ENCODE measurements around the gene GUCY1A2. TPM values are rescaled to one million over a fixed set of nuclear protein-coding genes. Genes with fewer than 3 reads are reported as not detected.

The GUCY1A2 gene
- total and polyA plus RNA-seq, 2 donors (not counting 1 experiment from before 2014, with no cell fraction given), result not detected

DNA sequence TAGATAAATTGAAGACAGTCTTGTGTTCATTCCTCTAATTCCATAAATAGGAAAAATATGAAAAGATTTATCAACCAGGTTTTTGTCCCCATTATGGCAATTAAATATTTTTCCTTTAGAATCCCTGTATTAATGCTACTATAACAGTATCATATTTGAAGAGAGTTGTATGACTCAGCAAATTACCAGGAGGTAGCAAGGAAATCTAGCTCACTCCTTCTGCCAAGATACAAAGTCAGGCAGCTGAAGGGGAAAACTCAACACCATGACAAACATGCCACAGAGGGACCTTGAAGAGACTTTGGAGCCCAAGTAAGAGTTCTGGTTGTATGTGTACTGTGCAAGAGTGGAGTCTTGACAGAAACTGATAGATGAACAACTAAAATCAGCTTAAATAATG lies 143.3 kb downstream of the GUCY1A2 start:
- Histone ChIP-seq H3K4me1 (ENCODE audit: control insufficient read depth in 2 of 2, insufficient read depth in 2 of 2, low read length in 2 of 2) (no peaks in the 10 kb centered on the region), H3K27me3 (replicated peaks in 1 of 4; ENCODE audit: control extremely low read depth in 1 of 4, control insufficient read depth in 3 of 4, insufficient read depth in 4 of 4, low read length in 3 of 4) (no peaks in the 10 kb centered on the region), H3K9me3 (ENCODE audit: control extremely low read depth in 1 of 3, control insufficient read depth in 2 of 3, insufficient read depth in 1 of 3, low read length in 2 of 3) (peaks cover 0 to 1% (median 0%) of the 10 kb centered on the region in 3 donors), H2AFZ (ENCODE audit: insufficient read depth, low read depth, low read length, poor library complexity, severe bottlenecking) (no peak overlapping the region), H3K27ac (ENCODE audit: low read length in 2 of 2) (no peak overlapping the region), H3K9ac (ENCODE audit: low read length) (no peak overlapping the region), H3K4me3 (ENCODE audit: control extremely low read depth in 1 of 5, extremely low read depth in 1 of 5, insufficient read depth in 1 of 5, low read depth in 2 of 5, low read length in 4 of 5) (no peak overlapping the region), H3K4me2 (replicated peaks; ENCODE audit: low read depth, low read length, poor library complexity, severe bottlenecking) (no peak overlapping the region), H3K79me2 (ENCODE audit: control insufficient read depth, insufficient read depth, low read length) (no peaks in the 10 kb centered on the region), H4K20me1 (ENCODE audit: control insufficient read depth, insufficient read depth, low read length, poor library complexity, severe bottlenecking) (no peaks in the 10 kb centered on the region), H3K36me3 (replicated peaks in 1 of 2; ENCODE audit: control extremely low read depth in 1 of 2, control insufficient read depth in 1 of 2, extremely low read depth in 1 of 2, insufficient read depth in 2 of 2, low read length in 1 of 2) (no peaks in the 10 kb centered on the region)
- no peaks in the 10 kb centered on the region for H3K4me1 Mint-ChIP-seq
- no peaks in the 10 kb centered on the region for H3K27me3 Mint-ChIP-seq
- no peak for ATAC-seq (ENCODE audit: low read depth)
- H3K4me3 Mint-ChIP-seq, result no peak overlapping the region
- no peak for DNase-seq
- intact Hi-C loops (cut with micrococcal nuclease), result no loop called here
- TF ChIP-seq, protein P1, sequence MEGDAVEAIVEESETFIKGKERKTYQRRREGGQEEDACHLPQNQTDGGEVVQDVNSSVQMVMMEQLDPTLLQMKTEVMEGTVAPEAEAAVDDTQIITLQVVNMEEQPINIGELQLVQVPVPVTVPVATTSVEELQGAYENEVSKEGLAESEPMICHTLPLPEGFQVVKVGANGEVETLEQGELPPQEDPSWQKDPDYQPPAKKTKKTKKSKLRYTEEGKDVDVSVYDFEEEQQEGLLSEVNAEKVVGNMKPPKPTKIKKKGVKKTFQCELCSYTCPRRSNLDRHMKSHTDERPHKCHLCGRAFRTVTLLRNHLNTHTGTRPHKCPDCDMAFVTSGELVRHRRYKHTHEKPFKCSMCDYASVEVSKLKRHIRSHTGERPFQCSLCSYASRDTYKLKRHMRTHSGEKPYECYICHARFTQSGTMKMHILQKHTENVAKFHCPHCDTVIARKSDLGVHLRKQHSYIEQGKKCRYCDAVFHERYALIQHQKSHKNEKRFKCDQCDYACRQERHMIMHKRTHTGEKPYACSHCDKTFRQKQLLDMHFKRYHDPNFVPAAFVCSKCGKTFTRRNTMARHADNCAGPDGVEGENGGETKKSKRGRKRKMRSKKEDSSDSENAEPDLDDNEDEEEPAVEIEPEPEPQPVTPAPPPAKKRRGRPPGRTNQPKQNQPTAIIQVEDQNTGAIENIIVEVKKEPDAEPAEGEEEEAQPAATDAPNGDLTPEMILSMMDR (IDR thresholded peaks at IDR 0.05), result no peak
- TF ChIP-seq EZH2 (IDR thresholded peaks at IDR 0.05; ENCODE audit: borderline replicate concordance, insufficient read depth, low read depth, low read length, poor library complexity, severe bottlenecking), result no peak
- peaks cover 3% of the 10 kb centered on the region for H3K9me3 Mint-ChIP-seq (ENCODE audit: insufficient read depth)
- ChIA-PET CTCF (no interaction called here), POLR2A (no interaction called here)
- no peak overlapping the region for H3K27ac Mint-ChIP-seq

DNA sequence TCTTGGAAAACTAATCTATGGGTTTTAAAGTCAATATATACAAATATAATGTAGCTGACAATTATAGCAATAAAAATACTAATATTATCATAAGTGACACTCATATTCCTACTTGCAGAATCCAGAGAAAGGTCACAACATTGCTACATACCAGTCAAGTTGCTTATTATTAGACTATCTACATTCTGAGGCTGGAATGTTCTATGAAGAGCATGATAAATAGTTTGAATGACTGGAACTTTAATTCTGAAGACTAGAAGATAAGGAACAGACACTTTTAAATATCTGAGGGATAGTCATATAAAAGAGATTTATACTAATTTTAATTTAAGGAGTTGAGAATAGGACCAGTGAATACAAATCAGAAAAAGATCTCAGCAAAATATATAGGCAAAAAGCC lies 146.0 kb downstream of the GUCY1A2 start:
- Mint-ChIP-seq H3K27ac (no peak overlapping the region), H3K27me3 (no peaks in the 10 kb centered on the region), H3K4me1 (no peaks in the 10 kb centered on the region), H3K9me3 (ENCODE audit: insufficient read depth) (no peaks in the 10 kb centered on the region), H3K4me3 (no peak overlapping the region)
- POLR2A ChIA-PET, result no interaction called here
- CTCF ChIA-PET, result no interaction called here
- no peaks in the 10 kb centered on the region for H3K27me3 ChIP-seq (replicated peaks in 1 of 4; ENCODE audit: control extremely low read depth in 1 of 4, control insufficient read depth in 3 of 4, insufficient read depth in 4 of 4, low read length in 3 of 4)
- H3K9me3 ChIP-seq (ENCODE audit: control extremely low read depth in 1 of 3, control insufficient read depth in 2 of 3, insufficient read depth in 1 of 3, low read length in 2 of 3), result peaks cover 0 to 1% (median 0%) of the 10 kb centered on the region in 3 donors
- ATAC-seq (ENCODE audit: low read depth) (no peak), DNase-seq (no peak)
- no peaks in the 10 kb centered on the region for H3K36me3 ChIP-seq (replicated peaks in 1 of 2; ENCODE audit: control extremely low read depth in 1 of 2, control insufficient read depth in 1 of 2, extremely low read depth in 1 of 2, insufficient read depth in 2 of 2, low read length in 1 of 2)
- no peak overlapping the region for H3K4me2 ChIP-seq (replicated peaks; ENCODE audit: low read depth, low read length, poor library complexity, severe bottlenecking)
- no peaks in the 10 kb centered on the region for H4K20me1 ChIP-seq (ENCODE audit: control insufficient read depth, insufficient read depth, low read length, poor library complexity, severe bottlenecking)
- no peak overlapping the region for H3K4me3 ChIP-seq (ENCODE audit: control extremely low read depth in 1 of 5, extremely low read depth in 1 of 5, insufficient read depth in 1 of 5, low read depth in 2 of 5, low read length in 4 of 5)
- no peak overlapping the region for H2AFZ ChIP-seq (ENCODE audit: insufficient read depth, low read depth, low read length, poor library complexity, severe bottlenecking)
- intact Hi-C loops (cut with micrococcal nuclease), result no loop called here
- no peak for TF ChIP-seq EZH2 (IDR thresholded peaks at IDR 0.05; ENCODE audit: borderline replicate concordance, insufficient read depth, low read depth, low read length, poor library complexity, severe bottlenecking)
- TF ChIP-seq, protein P1 (IDR thresholded peaks at IDR 0.05), result no peak
- H3K27ac ChIP-seq (ENCODE audit: low read length in 2 of 2), result no peak overlapping the region
- H3K4me1 ChIP-seq (ENCODE audit: control insufficient read depth in 2 of 2, insufficient read depth in 2 of 2, low read length in 2 of 2), result no peaks in the 10 kb centered on the region
- H3K79me2 ChIP-seq (ENCODE audit: control insufficient read depth, insufficient read depth, low read length), result no peaks in the 10 kb centered on the region
- no peak overlapping the region for H3K9ac ChIP-seq (ENCODE audit: low read length)

Data from B cell (primary cell).